Measurements from ENCODE around the gene KLHL30.

GRCh38 chr2:238151628-238152235, 13.3 kb downstream of the KLHL30 start:
- TF ChIP-seq CTCF (conservative IDR thresholded peaks at IDR 0.05) = no peak
- no peak for TF ChIP-seq ZFX (IDR thresholded peaks at IDR 0.05)

Measured in C4-2B (cell line).